Measurements from ENCODE around the gene FAM43A.

FAM43A gene

DNA sequence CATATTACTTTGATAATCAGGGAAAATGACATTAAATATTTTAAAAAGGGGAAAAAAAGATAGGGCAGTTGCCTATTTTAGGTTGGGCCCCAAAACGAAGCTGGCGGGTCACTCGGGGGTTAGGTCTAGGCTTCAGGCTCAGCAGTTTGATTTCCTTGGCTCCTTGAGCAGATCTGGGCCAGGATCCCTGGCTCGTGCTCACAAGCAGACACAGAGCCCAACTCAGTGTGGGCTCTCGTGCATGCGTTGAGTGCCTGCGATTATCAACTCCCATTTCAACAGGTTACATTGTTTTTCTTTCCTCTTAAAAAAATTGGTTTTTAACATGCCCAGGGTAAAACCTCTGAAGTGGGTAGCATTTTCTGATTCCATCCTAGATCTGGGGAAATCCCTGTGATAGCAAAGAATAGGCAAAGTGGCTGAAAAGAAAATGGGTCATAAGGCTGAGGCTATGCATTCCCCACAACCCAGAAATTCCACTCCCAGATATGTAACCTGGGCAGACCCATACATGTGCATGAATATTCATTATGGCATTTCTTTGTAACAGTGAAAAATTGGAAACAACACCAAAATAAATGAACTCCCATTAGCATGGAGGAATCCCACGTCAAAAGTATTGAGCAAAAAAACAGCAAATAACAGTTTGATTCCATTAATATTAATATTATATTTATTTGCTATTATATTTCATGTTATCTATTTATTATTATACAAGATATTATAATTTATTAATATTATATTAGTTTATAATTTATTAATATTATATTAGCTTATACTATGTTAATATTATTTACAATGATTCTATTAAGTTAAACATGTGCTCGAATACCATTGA is 27.8 kb downstream of the FAM43A start:
- no peak for DNase-seq

DNA sequence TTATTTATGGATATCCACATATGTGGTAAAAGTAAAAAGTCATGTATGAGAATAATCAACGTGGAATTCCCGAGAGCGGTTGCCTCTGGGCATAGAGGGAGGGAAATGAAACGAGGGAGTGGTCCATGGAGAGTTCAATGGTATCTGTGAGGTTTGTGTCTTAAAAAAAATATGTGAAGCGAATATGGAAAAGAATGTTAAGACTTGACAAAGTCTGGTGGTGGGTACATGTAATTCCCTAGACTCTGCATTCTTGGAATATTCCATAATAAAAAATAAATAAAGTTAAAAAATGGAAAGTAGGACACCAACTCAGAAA is 28.4 kb downstream of the FAM43A start:
- DNase-seq, result no peak

DNA sequence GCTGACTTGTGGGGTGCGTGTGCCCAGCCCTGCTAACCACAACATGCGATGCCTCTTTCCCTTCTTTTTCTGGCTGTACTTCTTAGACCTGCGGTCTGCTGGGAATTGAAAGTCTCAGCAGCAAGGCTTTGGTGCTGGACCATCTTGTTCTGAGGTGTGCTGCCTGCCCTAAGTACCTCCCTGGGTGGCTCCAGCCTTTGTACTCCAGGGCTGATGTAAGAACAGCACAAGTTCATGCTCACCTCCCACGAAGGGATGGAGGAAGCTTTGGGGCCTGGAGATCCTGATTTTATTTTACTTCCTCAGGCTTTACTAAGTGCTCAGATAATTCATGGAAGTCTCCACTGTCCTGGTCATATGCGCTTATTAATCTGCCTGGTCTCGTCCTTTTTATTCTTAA is 28.9 kb downstream of the FAM43A start:
- no peak for DNase-seq

DNA sequence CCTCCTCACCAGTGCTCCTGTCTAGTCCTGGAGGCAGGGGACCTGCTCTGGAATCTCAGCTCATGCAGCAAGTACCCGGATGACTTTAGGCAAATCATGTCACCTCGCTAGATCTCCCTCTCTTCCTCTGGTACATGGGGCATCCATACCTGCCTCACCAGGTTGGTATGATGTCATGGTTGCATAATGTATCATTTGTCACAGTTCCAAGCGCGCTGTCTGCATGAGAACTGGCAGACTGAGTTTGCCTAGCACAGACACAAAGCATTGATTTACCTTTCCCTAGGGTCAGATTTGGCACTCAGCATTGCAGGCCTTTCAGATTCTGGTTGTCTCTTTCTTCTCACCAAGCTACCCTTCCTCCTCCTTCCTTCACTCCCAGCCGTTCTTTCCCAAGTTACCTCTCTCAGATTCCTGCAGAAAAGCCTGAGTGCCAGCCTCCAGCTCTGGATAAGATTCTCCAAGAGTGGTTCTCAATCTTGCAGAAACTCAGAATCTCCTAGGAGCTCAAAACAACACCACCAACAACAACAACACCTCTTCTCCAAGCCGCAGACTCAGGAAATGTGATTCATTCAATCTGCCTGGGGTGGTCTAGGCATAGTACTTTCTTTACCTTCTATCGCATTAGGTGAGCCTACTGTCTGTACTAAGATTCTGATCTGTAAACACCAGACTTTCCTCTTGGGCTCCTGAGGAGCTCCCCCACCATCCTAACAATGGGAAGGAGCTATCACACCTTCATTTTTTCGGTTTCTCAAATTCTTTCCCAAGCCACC is 29.5 kb downstream of the FAM43A start:
- no peak for DNase-seq

DNA sequence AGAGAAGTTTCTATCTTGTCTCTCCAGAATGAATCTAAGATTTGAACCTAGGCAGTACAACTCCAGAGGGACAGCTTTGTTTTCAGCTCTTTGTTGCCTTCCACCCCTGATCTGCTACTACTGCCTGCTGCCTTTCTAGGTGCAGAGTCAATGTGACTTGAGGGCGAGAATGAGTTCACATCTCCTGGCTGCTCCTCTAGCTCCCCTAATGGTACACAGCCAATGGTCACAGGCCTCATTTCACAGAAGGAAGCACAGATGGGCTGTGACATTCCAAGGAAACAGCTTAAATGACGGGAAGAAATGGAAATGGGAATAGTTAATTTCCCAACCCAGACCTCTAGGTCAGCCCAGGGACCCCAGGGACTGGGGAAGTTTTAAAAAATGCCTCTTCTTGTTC is 32.4 kb downstream of the FAM43A start:
- peak; percentile 38 for DNase-seq

DNA sequence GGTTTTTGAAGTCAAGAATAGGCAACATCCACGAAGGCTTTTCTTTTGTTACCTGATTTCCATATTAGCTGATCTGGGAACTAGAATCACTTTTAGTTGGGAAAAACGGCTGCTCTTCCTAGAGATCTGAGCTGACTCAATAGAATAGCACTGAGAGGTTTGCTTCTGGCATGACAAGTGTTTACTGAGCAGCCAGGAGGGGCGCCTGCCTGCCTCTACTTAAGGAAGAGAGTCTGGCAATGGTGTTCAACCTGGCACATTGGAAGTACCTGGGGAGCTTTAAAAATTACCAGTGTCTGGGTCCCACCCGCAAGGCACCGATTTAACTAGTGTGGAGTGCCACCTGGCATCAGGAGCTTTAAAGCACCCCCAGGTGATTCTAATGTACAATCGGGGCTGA is 34.4 kb downstream of the FAM43A start:
- DNase-seq, result no peak

DNA sequence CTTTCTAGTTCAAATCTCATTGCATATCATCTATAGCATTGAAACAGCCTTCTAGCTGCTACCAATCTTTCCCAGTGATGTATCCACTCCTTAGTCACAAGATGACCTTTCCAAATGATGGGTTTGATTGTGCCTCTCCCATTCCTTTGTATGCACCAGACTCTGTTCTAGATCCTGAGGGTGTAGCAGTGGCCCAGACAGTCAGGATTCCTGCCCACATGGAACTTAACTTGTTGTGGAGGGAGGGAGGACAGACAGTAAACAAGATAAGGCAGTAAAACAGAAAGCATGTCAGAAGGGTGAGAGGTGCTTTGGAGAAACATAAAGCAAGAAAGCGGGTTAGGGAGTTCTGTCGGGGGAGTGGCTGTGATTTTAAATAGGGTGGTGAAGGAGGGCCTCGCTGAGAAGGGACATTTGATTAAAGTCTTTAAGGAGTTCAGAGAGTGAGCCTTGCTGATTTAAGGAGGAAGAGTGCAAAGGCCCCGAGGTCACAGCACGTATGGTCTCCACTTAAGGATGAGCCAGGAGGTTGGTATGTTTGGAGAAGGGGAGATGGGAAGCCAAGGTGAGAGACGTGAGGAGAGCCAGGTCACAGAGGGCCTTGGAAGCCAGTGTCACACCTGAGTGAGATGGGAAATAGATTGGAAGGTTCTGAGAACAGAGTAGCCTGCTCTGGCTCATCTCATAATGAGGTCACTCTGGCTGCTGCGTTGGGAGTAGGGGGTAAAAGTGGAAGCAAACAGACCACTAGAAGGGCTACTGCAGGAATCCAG is 38.3 kb downstream of the FAM43A start:
- DNase-seq, result no peak

DNA sequence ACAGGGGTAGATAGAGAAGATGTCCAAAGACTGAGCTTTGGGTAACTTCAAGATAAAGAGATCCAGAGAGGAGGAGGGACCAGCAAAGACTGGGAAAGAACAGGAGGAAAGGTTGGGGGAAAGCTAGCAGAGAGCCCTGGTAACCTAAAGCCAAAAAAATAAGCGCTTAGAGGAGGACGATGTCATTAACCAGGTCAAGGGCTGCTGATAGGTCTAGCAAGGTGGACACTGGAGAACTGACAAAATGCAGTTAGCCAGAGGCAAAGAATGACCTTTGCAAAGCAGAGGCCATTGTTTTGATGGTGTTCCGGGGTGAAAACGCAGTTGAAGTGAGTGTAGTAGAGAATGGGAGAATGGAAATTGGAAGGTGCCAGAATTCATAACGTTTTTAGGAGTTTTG is 39.7 kb downstream of the FAM43A start:
- no peak for DNase-seq

DNA sequence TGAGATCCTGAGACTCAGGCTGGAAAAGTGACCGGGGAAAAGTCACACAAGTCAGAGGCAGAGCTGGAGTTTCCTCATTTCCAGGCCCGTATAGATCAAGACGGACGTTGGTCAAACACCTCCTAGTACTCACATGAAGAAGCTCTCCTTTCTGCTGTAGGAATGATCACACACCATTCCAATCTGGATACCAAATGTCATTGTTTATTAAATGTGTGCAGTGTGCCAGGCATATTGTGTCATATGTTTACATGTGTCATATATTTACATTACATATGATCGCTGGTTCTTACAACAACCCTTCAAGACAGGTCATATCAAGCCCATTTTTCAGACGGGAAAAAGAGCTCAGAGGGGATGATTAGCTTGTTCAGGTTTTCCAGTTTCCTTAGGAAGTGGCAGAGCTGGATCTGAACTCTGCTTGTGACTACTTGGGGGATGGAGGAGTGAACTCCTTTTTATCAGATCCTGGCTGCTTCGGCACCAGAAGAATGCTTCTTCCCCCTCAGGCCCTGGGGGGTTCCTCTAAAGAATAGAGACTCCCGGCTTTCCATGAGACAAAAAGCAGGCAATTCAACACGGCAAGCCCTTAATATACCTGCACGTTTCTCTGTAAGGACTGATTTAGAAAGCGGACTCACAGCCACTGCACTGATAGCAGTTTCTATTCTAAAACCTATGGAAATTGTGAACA is 41.9 kb downstream of the FAM43A start:
- no peak for DNase-seq

DNA sequence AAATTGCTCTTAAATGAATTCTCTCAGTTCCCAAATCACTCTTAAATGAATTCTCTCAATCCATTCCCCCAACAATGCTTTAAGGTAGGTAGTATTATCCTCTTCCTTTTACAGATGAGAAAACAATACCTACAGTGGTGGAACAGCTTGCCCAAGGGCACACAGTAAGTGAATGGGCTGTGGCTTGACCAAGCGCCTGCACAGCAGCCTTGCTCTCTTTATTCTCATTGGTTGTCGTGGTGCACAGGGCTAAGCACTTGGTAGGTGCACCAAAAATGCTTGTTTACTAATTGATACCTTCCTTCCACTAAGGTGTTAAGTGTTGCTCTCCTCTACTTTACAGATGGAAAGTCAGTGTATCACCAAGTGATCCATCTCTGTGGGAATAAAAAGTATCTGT is 43.3 kb downstream of the FAM43A start:
- no peak for DNase-seq

DNA sequence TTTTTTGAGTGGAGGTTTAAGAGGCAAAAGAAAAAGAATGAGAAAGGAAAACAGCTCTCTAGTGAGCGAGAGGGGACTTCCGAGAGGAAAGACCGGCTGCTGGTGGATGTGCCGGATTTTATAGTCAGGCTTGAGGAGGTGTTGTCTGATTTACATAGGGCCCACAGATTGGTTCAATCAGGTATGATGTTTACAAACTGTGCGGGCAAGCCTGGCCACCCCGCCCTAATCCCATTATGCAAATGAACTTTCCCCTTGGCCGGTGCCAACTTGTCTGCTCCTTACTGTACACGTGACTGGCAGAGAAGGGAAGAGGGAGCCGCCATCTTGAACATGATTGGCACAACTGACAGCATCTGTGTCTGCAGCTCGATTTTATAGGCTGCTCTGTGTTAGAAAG is 44.7 kb downstream of the FAM43A start:
- no peak for DNase-seq

DNA sequence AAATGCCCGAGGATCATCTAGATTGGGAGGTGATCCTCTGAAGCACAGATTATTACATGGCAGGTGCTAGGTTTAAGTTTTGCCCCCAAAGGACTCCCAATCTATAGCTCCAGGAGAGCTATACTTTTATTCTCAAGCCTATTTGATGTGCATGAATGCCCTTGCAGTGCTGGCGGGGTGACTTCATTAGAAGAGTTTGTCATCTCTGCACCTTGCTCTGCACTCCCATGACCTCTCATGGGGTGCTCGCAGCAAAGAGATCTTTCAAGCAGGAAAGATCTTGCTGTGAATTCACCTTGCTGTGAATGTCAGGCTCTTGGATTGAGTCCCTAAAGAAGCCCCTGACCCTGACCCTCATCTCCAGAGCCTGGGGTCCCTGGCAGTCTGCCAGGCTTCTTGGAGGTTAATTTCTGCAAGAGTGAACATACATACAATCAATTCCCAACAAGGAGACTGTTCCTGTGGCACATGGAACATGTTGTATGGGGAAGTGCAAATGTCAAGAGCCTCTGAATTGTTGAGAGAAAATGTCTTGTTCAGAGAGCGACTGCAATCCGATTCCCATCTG is 45.9 kb downstream of the FAM43A start:
- peak; percentile 53 for DNase-seq

DNA sequence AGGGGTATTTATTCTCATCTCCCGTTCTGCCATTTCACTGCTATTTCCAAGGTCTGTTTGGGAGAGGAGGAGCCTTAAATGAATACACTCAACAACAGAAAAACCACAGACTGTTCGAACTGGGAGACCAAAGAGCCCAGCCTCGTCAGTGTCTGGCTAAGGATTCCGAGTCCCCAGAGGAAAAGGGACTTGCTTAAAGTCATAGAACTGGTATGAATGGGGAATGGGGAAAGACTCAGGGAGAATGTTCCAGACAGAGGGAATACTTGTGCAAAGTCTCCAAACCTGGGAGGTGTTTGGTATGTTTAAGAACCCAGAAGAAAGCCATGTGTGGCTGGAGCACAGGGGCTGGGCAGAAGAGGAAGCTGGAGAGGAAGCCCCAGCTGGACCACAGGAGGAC is 46.9 kb downstream of the FAM43A start:
- no peak for DNase-seq

DNA sequence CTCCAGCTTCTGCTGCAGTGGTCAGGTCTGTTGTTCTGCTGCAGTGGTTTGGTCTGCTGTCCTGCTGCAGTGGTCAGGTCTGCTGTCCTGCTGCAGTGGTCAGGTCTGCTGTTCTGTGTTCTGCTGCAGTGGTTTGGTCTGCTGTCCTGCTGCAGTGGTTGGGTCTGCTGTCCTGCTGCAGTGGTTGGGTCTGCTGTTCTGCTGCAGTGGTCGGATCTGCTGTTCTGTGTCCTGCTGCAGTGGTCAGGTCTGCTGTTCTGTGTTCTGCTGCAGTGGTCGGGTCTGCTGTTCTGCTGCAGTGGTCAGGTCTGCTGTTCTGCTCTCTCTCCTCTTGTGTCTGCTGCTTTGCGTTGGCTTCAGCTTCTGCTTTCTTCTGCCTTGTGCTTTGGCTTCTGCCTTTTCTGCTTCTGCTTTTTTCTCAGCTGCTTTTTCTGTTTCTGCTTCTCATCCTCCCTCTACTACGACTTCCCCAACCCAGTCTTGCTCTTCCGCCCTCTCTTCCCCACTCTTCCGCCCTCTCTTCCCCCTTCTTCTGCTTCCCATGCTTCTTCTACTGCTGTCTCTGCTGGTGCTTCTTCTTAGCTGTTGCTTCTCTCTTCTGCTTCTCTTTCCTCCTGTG is 50.7 kb downstream of the FAM43A start:
- DNase-seq, result no peak

DNA sequence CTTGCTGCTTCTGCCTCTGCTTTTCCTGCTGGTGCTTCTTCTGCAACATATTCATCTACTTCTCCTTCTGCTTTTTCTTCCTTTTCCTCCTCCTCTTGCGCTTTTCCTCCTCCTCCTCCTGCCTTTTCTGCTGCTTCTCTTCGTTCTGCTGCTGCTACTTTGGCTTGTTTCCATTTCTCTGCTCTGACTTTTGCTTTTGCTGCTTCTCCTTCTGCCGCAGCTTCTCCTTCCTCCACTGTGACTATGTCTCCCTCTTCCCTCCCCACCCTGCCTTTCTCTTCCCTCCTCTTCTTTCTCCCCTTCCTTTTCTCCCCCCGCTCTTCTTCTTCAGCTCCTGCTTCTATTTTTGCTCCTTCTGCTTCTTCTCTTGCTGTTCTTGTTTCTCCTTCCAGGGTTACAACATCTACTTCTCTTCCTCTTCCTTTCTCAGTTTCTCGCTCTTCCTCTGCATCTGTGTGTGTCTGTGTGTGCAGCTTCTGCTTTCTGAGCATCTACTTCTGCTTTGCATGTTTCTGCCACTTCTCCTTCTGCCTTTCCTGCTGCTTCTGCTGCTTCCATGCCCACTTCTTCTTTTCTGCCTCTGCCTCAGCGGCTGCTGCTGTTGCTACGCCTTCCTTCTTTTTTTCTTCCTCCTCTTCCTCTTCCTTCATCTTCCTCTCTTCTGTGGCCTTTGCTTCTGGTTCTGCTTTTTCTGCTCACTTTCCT is 51.4 kb downstream of the FAM43A start:
- no peak for DNase-seq

All from retina (tissue), 1 donor.